Lung (tissue), 12 donors: ENCODE results near the gene LRRC8E. TPM values are rescaled to one million over a fixed set of nuclear protein-coding genes. Genes with fewer than 3 reads are reported as not detected.
"Not testable (repeated sequence)": the region's sequence is repeated elsewhere in the genome, so short reads cannot be mapped to it uniquely, and the experiment has no call there.

Experiments
- ATAC-seq: fragments of 200-7000 bp; cut with Tn5 transposase; one replicate; pipeline ENCODE4 v1.9.1; 2020; ENCODE audit warnings: moderate number of reproducible peaks; ENCODE audit not compliant: insufficient read depth, low FRiP score
- DNase-seq, 3 donors: peaks; one replicate each; pipeline ENCODE4 v3.0.0-alpha.2; 2013 to 2017
- H3K27ac ChIP-seq, 2 donors: one replicate each; pipeline ENCODE4 v1.5.1; 2013; ENCODE audit warnings: mild to moderate bottlenecking in 2 of 2, moderate library complexity in 2 of 2, control low read depth in 1 of 2, inconsistent platforms in 1 of 2, low read depth in 1 of 2, low read length in 1 of 2
- H3K27me3 ChIP-seq, 3 donors: one replicate each; pipeline ENCODE4 v1.5.1; 2013; ENCODE audit warnings: low read length in 2 of 3; ENCODE audit not compliant: control insufficient read depth in 3 of 3, insufficient read depth in 3 of 3
- H3K36me3 ChIP-seq, 4 donors: one replicate each; pipeline ENCODE4 v1.5.1; 2013; ENCODE audit warnings: low read length in 4 of 4, mild to moderate bottlenecking in 1 of 4, moderate library complexity in 1 of 4; ENCODE audit not compliant: control insufficient read depth in 4 of 4, insufficient read depth in 4 of 4
- H3K4me1 ChIP-seq, 5 donors: one replicate each; pipeline ENCODE4 v1.5.1; 2013; ENCODE audit warnings: low read length in 5 of 5, mild to moderate bottlenecking in 2 of 5, moderate library complexity in 1 of 5; ENCODE audit not compliant: control insufficient read depth in 5 of 5, insufficient read depth in 5 of 5
- H3K4me3 ChIP-seq: one replicate; pipeline ENCODE4 v1.5.1; 2013; ENCODE audit warnings: mild to moderate bottlenecking, control low read depth, moderate library complexity
- H3K9ac ChIP-seq, 2 donors: one replicate each; pipeline ENCODE4 v1.5.1; 2013; ENCODE audit warnings: low read length in 2 of 2, control low read depth in 1 of 2; ENCODE audit not compliant: insufficient read depth in 1 of 2
- H3K9me3 ChIP-seq, 4 donors: one replicate each; pipeline ENCODE4 v1.5.1; 2013; ENCODE audit warnings: low read length in 3 of 4, mild to moderate bottlenecking in 1 of 4, moderate library complexity in 1 of 4; ENCODE audit not compliant: control insufficient read depth in 4 of 4, insufficient read depth in 3 of 4
- WGBS, 2 donors: extraction: QIAGEN DNeasy Blood & Tissue Kit; methylation state at CpG; one replicate each; pipeline ENCODE4 v1.1.7; 2013; 5-methylcytosine and 5-hydroxymethylcytosine counted together
- polyA plus RNA-seq, 2 donors: library from polyadenylated mRNA; stranded (reverse); fragments of 200-250 nt; gene quantifications; one replicate each; pipeline ENCODE4 v1.2.1, GENCODE V29; 2013
- total RNA-seq, 2 donors: library from RNA; depleted of rRNA in 1 of 2; stranded (reverse); fragments of >200 nt in 1 of 2; gene quantifications; one replicate each; pipeline ENCODE4 v1.2.1, GENCODE V29; 2014 to 2021
- TF ChIP-seq, protein P1 (sequence below): IDR thresholded peaks from 2 replicates; pipeline ENCODE4 v1.5.1; 2012; ENCODE audit warnings: mild to moderate bottlenecking; ENCODE audit errors: control extremely low read depth, extremely low read depth
- donor health status: control.
- donor health status: control.
- donor health status: Bipolar disorder and iron deficiency.
- donor health status: healthy.
- donor health status: DM: yes; HTN: yes; CAD: no.

LRRC8E gene
- total and polyA plus RNA-seq, 4 donors, result 3.7 to 8.6 (median 5.3) TPM

- peaks cover 0 to 2% (median 0%) of the 10 kb centered on the region in 4 donors for H3K9me3 ChIP-seq
- TF ChIP-seq, protein P1, sequence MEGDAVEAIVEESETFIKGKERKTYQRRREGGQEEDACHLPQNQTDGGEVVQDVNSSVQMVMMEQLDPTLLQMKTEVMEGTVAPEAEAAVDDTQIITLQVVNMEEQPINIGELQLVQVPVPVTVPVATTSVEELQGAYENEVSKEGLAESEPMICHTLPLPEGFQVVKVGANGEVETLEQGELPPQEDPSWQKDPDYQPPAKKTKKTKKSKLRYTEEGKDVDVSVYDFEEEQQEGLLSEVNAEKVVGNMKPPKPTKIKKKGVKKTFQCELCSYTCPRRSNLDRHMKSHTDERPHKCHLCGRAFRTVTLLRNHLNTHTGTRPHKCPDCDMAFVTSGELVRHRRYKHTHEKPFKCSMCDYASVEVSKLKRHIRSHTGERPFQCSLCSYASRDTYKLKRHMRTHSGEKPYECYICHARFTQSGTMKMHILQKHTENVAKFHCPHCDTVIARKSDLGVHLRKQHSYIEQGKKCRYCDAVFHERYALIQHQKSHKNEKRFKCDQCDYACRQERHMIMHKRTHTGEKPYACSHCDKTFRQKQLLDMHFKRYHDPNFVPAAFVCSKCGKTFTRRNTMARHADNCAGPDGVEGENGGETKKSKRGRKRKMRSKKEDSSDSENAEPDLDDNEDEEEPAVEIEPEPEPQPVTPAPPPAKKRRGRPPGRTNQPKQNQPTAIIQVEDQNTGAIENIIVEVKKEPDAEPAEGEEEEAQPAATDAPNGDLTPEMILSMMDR, result no peak
- no peak overlapping the region for H3K9ac ChIP-seq
- H3K4me3 ChIP-seq, result no peak overlapping the region
- H3K27me3 ChIP-seq, result peaks cover 0 to 3% (median 0%) of the 10 kb centered on the region in 3 donors
- peak in 1 of 3 donors; percentile 49 for DNase-seq
- no peak overlapping the region for H3K27ac ChIP-seq
- peaks cover 0 to 5% (median 2%) of the 10 kb centered on the region in 4 donors for H3K36me3 ChIP-seq
- WGBS, 2 donors, result 58 to 76% methylated on average over 29 of the region's 29 CpGs
- no peak for ATAC-seq
- H3K4me1 ChIP-seq, result peaks cover 0 to 15% (median under 1%) of the 10 kb centered on the region in 5 donors
These were observed 30.1 kb upstream of the LRRC8E start for GRCh38 chr19:7858109-7858770.

GRCh38 chr19:7859087-7859486, 29.2 kb upstream of the LRRC8E start:
- ATAC-seq, H3K27me3 ChIP-seq, H3K4me3 ChIP-seq, H3K9ac ChIP-seq, H3K9me3 ChIP-seq, H3K27ac ChIP-seq, DNase-seq, H3K36me3 ChIP-seq: not testable (repeated sequence)
- peaks cover 0 to 15% (median 0%) of the 10 kb centered on the region in 5 donors for H3K4me1 ChIP-seq
- WGBS, 2 donors, result 97% methylated on average over 8 of the region's 8 CpGs

DNA sequence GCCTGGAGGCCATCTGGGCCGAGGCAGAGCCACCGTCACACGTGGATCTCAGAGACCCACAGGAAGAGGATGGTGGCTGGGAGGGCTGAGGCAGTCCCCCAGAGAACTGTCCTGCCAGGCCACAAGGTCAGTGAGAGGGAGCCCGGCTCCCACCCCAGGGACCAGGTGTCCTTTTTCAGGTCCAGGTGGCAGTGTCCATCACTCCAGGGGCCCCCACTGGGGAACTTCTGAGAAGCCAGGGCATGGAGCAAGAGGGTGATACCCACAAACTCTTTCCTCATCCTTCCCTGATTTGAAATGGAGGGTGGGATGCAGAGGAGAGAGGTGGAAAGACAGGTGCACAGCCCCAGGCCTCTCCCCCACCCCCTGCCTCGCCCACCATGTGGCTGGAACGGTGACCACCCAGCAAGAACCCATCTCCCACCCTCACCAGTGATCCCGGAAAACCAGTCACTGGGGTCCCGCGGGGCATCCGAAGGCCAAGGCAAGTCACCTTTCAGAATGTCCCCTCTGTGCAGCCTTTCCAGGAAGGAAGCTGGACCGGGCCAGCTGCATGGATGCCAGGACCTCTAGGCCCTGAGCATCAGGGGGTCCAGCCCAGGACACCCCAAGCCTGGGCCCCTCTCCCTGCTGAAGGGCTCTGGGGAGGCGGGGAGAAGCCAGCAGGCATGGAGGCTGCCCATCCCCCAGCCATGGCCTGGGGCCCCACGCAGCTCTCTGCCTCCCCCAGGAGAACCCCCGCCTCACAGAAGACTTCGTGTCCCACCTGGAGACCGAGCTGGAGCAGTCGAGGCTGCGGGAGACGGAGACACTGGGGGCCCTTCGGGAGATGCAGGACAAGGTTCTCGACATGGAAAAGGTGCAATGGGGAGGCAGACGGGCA, 28.2 kb upstream of the LRRC8E start:
- H3K27me3 ChIP-seq, result peaks cover 0 to 16% (median 0%) of the 10 kb centered on the region in 3 donors
- WGBS, 2 donors, result 93 to 94% methylated on average over 20 to 22 of the region's 22 CpGs
- peaks cover 0 to 8% (median 0%) of the 10 kb centered on the region in 4 donors for H3K9me3 ChIP-seq

More for the DNA sequence above, 28.2 kb upstream of the LRRC8E start:
- Histone ChIP-seq H3K27ac (no peak overlapping the region), H3K9ac (no peak overlapping the region), H3K4me3 (no peak overlapping the region), H3K36me3 (peaks cover 0 to 5% (median 0%) of the 10 kb centered on the region in 4 donors), H3K4me1 (peaks cover 0 to 15% (median 0%) of the 10 kb centered on the region in 5 donors)
- no peak for ATAC-seq
- DNase-seq, result no peak
- TF ChIP-seq, protein P1, result no peak
